WI38 (cell line): ENCODE data around the gene PXDN.
"Not testable (repeated sequence)": the region's sequence is repeated elsewhere in the genome, so short reads cannot be mapped to it uniquely, and the experiment has no call there.

Source experiments
- H3K4me3 ChIP-seq: 2 replicates; pipeline ENCODE4 v1.5.1; 2011; ENCODE audit warnings: low read depth, mild to moderate bottlenecking, control low read depth, low read length
- CTCF ChIP-seq: IDR thresholded peaks from 2 replicates; pipeline ENCODE4 v1.5.1; 2012; ENCODE audit warnings: low read depth, mild to moderate bottlenecking, control low read depth, low read length

PXDN gene

GRCh38 chr2:1781291-1782080 is 37.2 kb upstream of the PXDN start:
- no peak for TF ChIP-seq CTCF
- no peak overlapping the region for H3K4me3 ChIP-seq

DNA sequence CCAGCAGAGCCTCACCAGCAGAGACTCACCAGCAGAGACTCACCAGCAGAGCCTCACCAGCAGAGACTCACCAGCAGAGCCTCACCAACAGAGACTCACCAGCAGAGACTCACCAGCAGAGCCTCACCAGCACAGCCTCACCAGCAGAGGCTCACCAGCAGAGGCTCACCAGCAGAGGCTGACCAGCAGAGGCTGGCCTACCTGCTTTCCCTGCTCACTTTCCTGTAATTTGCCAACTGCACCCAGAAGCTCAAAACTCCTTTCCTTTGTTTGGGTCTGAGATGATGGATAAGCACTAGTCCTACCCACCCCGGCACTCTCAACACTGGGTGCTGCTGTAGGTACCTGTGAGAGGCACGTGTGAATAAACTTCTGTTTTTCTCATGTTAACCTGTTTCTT is 36.4 kb upstream of the PXDN start:
- H3K4me3 ChIP-seq: no peak overlapping the region
- TF ChIP-seq CTCF: no peak

- not testable (repeated sequence) for H3K4me3 ChIP-seq
Measured at GRCh38 chr2:1780054-1780453, 35.7 kb upstream of the PXDN start.

GRCh38 chr2:1778566-1778965 is 34.3 kb upstream of the PXDN start:
- no peak for TF ChIP-seq CTCF
- H3K4me3 ChIP-seq: no peak overlapping the region

DNA sequence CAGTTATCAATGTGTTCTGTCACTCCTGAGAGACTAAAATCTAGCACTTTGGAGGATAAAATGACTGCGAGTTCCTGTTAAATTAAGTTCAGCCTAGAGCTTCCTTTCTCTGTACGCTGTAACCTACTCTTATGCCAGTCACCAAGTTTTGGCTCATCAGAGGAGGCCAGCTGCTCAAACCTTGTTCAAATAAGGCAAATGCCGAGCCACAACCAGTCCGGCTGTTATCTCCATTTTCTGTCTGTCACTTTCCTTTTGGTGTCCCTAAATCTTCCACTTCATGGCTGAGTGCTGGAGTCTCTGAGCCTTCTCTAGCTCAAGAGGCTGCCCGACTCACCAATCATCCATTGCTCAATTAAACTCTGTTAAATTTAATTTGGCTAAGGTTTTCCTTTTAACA is 33.5 kb upstream of the PXDN start:
- TF ChIP-seq CTCF: no peak
- H3K4me3 ChIP-seq: no peak overlapping the region

DNA sequence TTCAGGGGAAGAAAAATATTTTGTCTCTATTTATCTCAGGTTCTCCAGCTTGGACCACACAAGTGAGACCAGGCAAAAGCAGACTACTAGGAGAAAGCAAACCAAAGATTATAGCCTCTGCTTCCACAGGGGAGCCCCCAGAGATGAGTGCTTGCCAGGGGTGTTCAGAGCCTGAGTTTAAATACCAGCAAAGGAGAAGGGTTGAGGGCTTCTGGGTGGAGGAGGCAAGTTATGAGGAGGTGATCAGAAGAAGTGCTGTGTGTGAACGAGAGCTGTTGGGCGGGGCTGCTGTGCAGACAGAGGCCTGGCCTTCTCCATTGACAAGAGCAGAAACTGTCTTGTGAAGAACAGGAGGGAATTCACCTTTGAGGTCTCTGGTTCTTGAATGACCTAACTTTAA is 32.8 kb upstream of the PXDN start:
- H3K4me3 ChIP-seq: no peak overlapping the region
- no peak for TF ChIP-seq CTCF

DNA sequence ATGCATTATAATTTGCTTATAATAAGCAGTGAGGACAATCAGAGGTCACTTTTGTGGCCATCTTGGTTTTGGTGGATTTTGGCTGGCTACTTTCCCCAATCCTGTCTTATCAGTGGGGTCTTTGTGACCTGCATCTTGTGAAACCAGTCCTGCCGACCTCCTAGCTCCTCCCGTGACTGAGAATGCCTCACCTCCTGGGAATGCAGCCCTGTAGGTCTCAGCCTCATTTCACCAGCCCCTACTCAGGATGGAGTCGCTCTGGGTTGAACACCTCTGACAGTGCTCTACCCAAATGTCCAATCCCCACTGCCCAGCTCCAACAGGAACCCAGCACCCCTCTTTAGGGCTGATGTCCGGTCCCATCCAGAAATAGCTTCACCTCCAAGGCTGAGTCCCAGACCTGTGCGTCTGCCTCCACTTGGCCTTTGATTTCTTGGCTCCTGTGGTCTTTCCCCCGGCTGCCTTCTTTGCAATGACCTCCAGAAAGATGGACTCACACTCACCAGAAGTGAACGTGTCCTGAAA is 31.3 kb upstream of the PXDN start:
- no peak for TF ChIP-seq CTCF
- H3K4me3 ChIP-seq: no peak overlapping the region

GRCh38 chr2:1774929-1775328 is 30.6 kb upstream of the PXDN start:
- TF ChIP-seq CTCF: no peak
- H3K4me3 ChIP-seq: no peak overlapping the region
